ENCODE measurements around the gene ETV6.

Gene ETV6

GRCh38 chr12:11658791-11659190, 9.3 kb downstream of the ETV6 start:
- Histone ChIP-seq H3K27ac (no peak overlapping the region), H2AFZ (ENCODE audit: low read depth) (no peak overlapping the region), H4K20me1 (ENCODE audit: insufficient read depth) (no peaks in the 10 kb centered on the region), H3K4me1 (ENCODE audit: low read depth, poor library complexity, severe bottlenecking) (peaks cover 8% of the 10 kb centered on the region), H3K4me2 (no peak overlapping the region), H3K9ac (no peak overlapping the region), H3K4me3 (IDR thresholded peaks at IDR 0.05; ENCODE audit: insufficient read depth, low read depth, low read length) (no peak overlapping the region), H3K36me3 (ENCODE audit: insufficient read depth) (no peaks in the 10 kb centered on the region), H3K27me3 (ENCODE audit: insufficient read depth, low read depth) (no peaks in the 10 kb centered on the region), H3K79me2 (ENCODE audit: insufficient read depth, low read depth) (peaks cover 16% of the 10 kb centered on the region; the same call in 1 of the 2 replicates)
- TF ChIP-seq CTCF (conservative IDR thresholded peaks at IDR 0.05; ENCODE audit: low read depth, low read length), result no peak

GRCh38 chr12:11660624-11661023, 11.2 kb downstream of the ETV6 start:
- no peaks in the 10 kb centered on the region for H4K20me1 ChIP-seq (ENCODE audit: insufficient read depth)

GRCh38 chr12:11661491-11662089, 12.1 kb downstream of the ETV6 start:
- no peak overlapping the region for H3K9ac ChIP-seq
- H2AFZ ChIP-seq (ENCODE audit: low read depth), result no peak overlapping the region
- no peak overlapping the region for H3K4me2 ChIP-seq
- TF ChIP-seq CTCF (conservative IDR thresholded peaks at IDR 0.05; ENCODE audit: low read depth, low read length), result no peak
- no peaks in the 10 kb centered on the region for H3K36me3 ChIP-seq (ENCODE audit: insufficient read depth)
- H3K27ac ChIP-seq, result no peak overlapping the region
- H3K79me2 ChIP-seq (ENCODE audit: insufficient read depth, low read depth), result peaks cover 8% of the 10 kb centered on the region; the same call in 1 of the 2 replicates
- H3K27me3 ChIP-seq (ENCODE audit: insufficient read depth, low read depth), result no peaks in the 10 kb centered on the region
- peaks cover 8% of the 10 kb centered on the region for H3K4me1 ChIP-seq (ENCODE audit: low read depth, poor library complexity, severe bottlenecking)
- H3K4me3 ChIP-seq (IDR thresholded peaks at IDR 0.05; ENCODE audit: insufficient read depth, low read depth, low read length), result no peak overlapping the region
- H4K20me1 ChIP-seq (ENCODE audit: insufficient read depth), result no peaks in the 10 kb centered on the region

More at GRCh38 chr12:11660624-11661023, 11.2 kb downstream of the ETV6 start:
- H3K79me2 ChIP-seq (ENCODE audit: insufficient read depth, low read depth), result peaks cover 8% of the 10 kb centered on the region; the same call in 1 of the 2 replicates
- H3K36me3 ChIP-seq (ENCODE audit: insufficient read depth), result no peaks in the 10 kb centered on the region
- TF ChIP-seq CTCF (conservative IDR thresholded peaks at IDR 0.05; ENCODE audit: low read depth, low read length), result no peak
- no peak overlapping the region for H3K27ac ChIP-seq
- peaks cover 8% of the 10 kb centered on the region for H3K4me1 ChIP-seq (ENCODE audit: low read depth, poor library complexity, severe bottlenecking)
- H3K4me2 ChIP-seq, result no peak overlapping the region
- H2AFZ ChIP-seq (ENCODE audit: low read depth), result no peak overlapping the region
- H3K9ac ChIP-seq, result no peak overlapping the region
- no peak overlapping the region for H3K4me3 ChIP-seq (IDR thresholded peaks at IDR 0.05; ENCODE audit: insufficient read depth, low read depth, low read length)
- H3K27me3 ChIP-seq (ENCODE audit: insufficient read depth, low read depth), result no peaks in the 10 kb centered on the region

- H3K4me2 ChIP-seq, result no peak overlapping the region
- peaks cover 8% of the 10 kb centered on the region; the same call in 1 of the 2 replicates for H3K79me2 ChIP-seq (ENCODE audit: insufficient read depth, low read depth)
- H3K4me1 ChIP-seq (ENCODE audit: low read depth, poor library complexity, severe bottlenecking), result peaks cover 8% of the 10 kb centered on the region
- H3K9ac ChIP-seq, result no peak overlapping the region
- no peak overlapping the region for H3K27ac ChIP-seq
- no peak overlapping the region for H2AFZ ChIP-seq (ENCODE audit: low read depth)
- TF ChIP-seq CTCF (conservative IDR thresholded peaks at IDR 0.05; ENCODE audit: low read depth, low read length), result no peak
- H3K27me3 ChIP-seq (ENCODE audit: insufficient read depth, low read depth), result no peaks in the 10 kb centered on the region
- H3K4me3 ChIP-seq (IDR thresholded peaks at IDR 0.05; ENCODE audit: insufficient read depth, low read depth, low read length), result no peak overlapping the region
- H4K20me1 ChIP-seq (ENCODE audit: insufficient read depth), result no peaks in the 10 kb centered on the region
- no peaks in the 10 kb centered on the region for H3K36me3 ChIP-seq (ENCODE audit: insufficient read depth)
These were observed 12.9 kb downstream of the ETV6 start for GRCh38 chr12:11662369-11662768.

All from KMS-11 (cell line).